H1 (cell line): ENCODE measurements around the gene FNIP2. TPM values are rescaled to one million over a fixed set of nuclear protein-coding genes. Genes with fewer than 3 reads are reported as not detected.

Experiments used
- CTCF ChIA-PET: fragments of 300-600 bp; sonication (Branson Sonifier 250); formaldehyde crosslinking; loops from one replicate; lab custom pipeline; 2021; ENCODE audit not compliant: partially characterized antibody; lab: Charles Lee
- POLR2A ChIA-PET: fragments of 300-600 bp; sonication (Branson Sonifier 250); formaldehyde crosslinking; loops from one replicate; lab custom pipeline; 2021; ENCODE audit warnings: inconsistent platforms; ENCODE audit not compliant: partially characterized antibody; lab: Charles Lee
- DNase-seq, 2 experiments: peaks; one replicate each; pipeline versions ENCODE4 v3.0.0 to v3.0.0-alpha.2; 2010 to 2022; ENCODE audit warnings: low spot score in 2 of 2, low read depth in 1 of 2, mixed read lengths in 1 of 2
- FAIRE-seq: peaks from 2 replicates; lab custom pipeline; 2011; peaks lifted over from hg19 to GRCh38; lab: Jason Lieb, UNC
- H2AFZ ChIP-seq: 2 replicates; pipeline ENCODE4 v1.8.1; 2012; ENCODE audit warnings: low read length, inconsistent platforms
- H2AK5ac ChIP-seq: 2 replicates; pipeline ENCODE4 v1.6.1; 2013; ENCODE audit warnings: low read depth, low read length
- H2BK120ac ChIP-seq: replicated peaks from 2 replicates; pipeline ENCODE3; 2013; ENCODE audit warnings: low read depth, low read length, inconsistent platforms
- H2BK12ac ChIP-seq: 2 replicates; pipeline ENCODE4 v1.6.1; 2013; ENCODE audit warnings: low read depth, low read length
- H2BK15ac ChIP-seq: 2 replicates; pipeline ENCODE4 v1.6.1; 2013; ENCODE audit warnings: low read length
- H2BK20ac ChIP-seq: 2 replicates; pipeline ENCODE4 v1.6.1; 2013; ENCODE audit warnings: low read length
- H2BK5ac ChIP-seq: 2 replicates; pipeline ENCODE4 v1.6.1; 2013; ENCODE audit warnings: low read depth, low read length
- H3K14ac ChIP-seq: 2 replicates; pipeline ENCODE4 v1.6.1; 2013; ENCODE audit warnings: inconsistent platforms; ENCODE audit not compliant: insufficient read length
- H3K18ac ChIP-seq: 2 replicates; pipeline ENCODE4 v1.6.1; 2013; ENCODE audit warnings: low read length; ENCODE audit errors: extremely low read depth
- H3K23ac ChIP-seq: 2 replicates; pipeline ENCODE4 v1.6.1; 2013; ENCODE audit warnings: inconsistent platforms; ENCODE audit not compliant: insufficient read length
- H3K23me2 ChIP-seq: 2 replicates; pipeline ENCODE4 v1.6.1; 2013; ENCODE audit warnings: low read depth, low read length
- H3K27ac ChIP-seq: 2 replicates; pipeline ENCODE4 v1.6.1; 2011; ENCODE audit warnings: low read depth, low read length, inconsistent platforms
- H3K27me3 ChIP-seq, 4 experiments: replicated peaks in 1 of 4; 1 replicate in 1 of 4; 2 replicates in 3 of 4; pipeline versions ENCODE4 v1.6.1 to v1.8.1; 2011 to 2013; ENCODE audit warnings: low read length in 3 of 4, mild to moderate bottlenecking in 3 of 4, inconsistent platforms in 2 of 4, mixed read lengths in 2 of 4, moderate library complexity in 1 of 4; ENCODE audit not compliant: control insufficient read depth in 3 of 4, insufficient read depth in 3 of 4; ENCODE audit errors: extremely low read depth in 1 of 4
- H3K36me3 ChIP-seq, 4 experiments: 2 replicates each; pipeline versions ENCODE4 v1.6.1 to v1.8.1; 2011 to 2013; ENCODE audit warnings: mild to moderate bottlenecking in 4 of 4, low read length in 3 of 4, moderate library complexity in 2 of 4, control low read depth in 1 of 4, inconsistent platforms in 1 of 4; ENCODE audit not compliant: insufficient read depth in 4 of 4, control insufficient read depth in 2 of 4
- H3K4ac ChIP-seq: replicated peaks from 2 replicates; pipeline ENCODE3; 2013; ENCODE audit warnings: low read length, low read depth, mixed read lengths, inconsistent platforms; ENCODE audit not compliant: insufficient read length
- H3K4me1 ChIP-seq, 4 experiments: replicated peaks in 1 of 4; 1 replicate in 1 of 4; 2 replicates in 3 of 4; pipeline versions ENCODE4 v1.6.1 to v1.8.1; 2011 to 2013; ENCODE audit warnings: low read length in 3 of 4, inconsistent platforms in 2 of 4, mixed read lengths in 1 of 4; ENCODE audit not compliant: insufficient read depth in 4 of 4, control insufficient read depth in 3 of 4
- H3K4me2 ChIP-seq, 2 experiments: 2 replicates each; pipeline versions ENCODE4 v1.6.1 to v1.8.1; 2011 to 2013; ENCODE audit warnings: low read depth in 2 of 2, low read length in 2 of 2, control low read depth in 1 of 2, inconsistent platforms in 1 of 2, mild to moderate bottlenecking in 1 of 2; ENCODE audit not compliant: insufficient read depth in 1 of 2
- H3K4me3 ChIP-seq, 4 experiments: fragments of 200-600, 300-600 bp in 1 of 4; sonication (generic), shearing (Covaris generic), sonication (Bioruptor Twin) in 1 of 4; 2 replicates each; pipeline versions ENCODE4 v1.5.1 to v1.8.1; 2011 to 2016; ENCODE audit warnings: low read length in 4 of 4, low read depth in 3 of 4, control low read depth in 2 of 4, inconsistent platforms in 2 of 4, mild to moderate bottlenecking in 2 of 4, mixed read lengths in 1 of 4, moderate library complexity in 1 of 4; ENCODE audit not compliant: insufficient read depth in 2 of 4; ENCODE audit errors: extremely low read depth in 1 of 4
- H3K56ac ChIP-seq: replicated peaks from 2 replicates; pipeline ENCODE3; 2013; ENCODE audit warnings: low read depth, mild to moderate bottlenecking, mixed read lengths, low read length, inconsistent platforms; ENCODE audit not compliant: insufficient read length
- H3K79me1 ChIP-seq: 2 replicates; pipeline ENCODE4 v1.6.1; 2013; ENCODE audit warnings: low read depth, low read length, control low read depth
- H3K79me2 ChIP-seq, 2 experiments: 2 replicates each; pipeline versions ENCODE4 v1.6.1 to v1.8.1; 2012 to 2013; ENCODE audit warnings: low read length in 2 of 2, mild to moderate bottlenecking in 2 of 2, inconsistent platforms in 1 of 2; ENCODE audit not compliant: insufficient read depth in 2 of 2, control insufficient read depth in 1 of 2
- H3K9ac ChIP-seq, 4 experiments: replicated peaks in 1 of 4; 1 replicate in 1 of 4; 2 replicates in 3 of 4; pipeline versions ENCODE4 v1.6.1 to v1.8.1; 2011 to 2013; ENCODE audit warnings: low read depth in 3 of 4, low read length in 3 of 4, control low read depth in 2 of 4, mild to moderate bottlenecking in 2 of 4, moderate library complexity in 2 of 4, inconsistent platforms in 1 of 4; ENCODE audit errors: extremely low read depth in 1 of 4
- H3K9me3 ChIP-seq, 2 experiments: 2 replicates each; pipeline versions ENCODE4 v1.6.1 to v1.8.1; 2012 to 2013; ENCODE audit warnings: mild to moderate bottlenecking in 2 of 2, moderate library complexity in 2 of 2, control low read depth in 1 of 2, inconsistent platforms in 1 of 2, low read depth in 1 of 2, low read length in 1 of 2, mixed read lengths in 1 of 2; ENCODE audit not compliant: insufficient read depth in 2 of 2
- H4K20me1 ChIP-seq, 2 experiments: replicated peaks in 1 of 2; 2 replicates each; pipeline versions ENCODE3 to v1.8.1; 2011 to 2013; ENCODE audit warnings: inconsistent platforms in 2 of 2, low read length in 2 of 2, mild to moderate bottlenecking in 1 of 2; ENCODE audit not compliant: insufficient read depth in 2 of 2, control insufficient read depth in 1 of 2
- H4K5ac ChIP-seq: 2 replicates; pipeline ENCODE4 v1.6.1; 2013; ENCODE audit warnings: low read length, low read depth, mixed read lengths, inconsistent platforms; ENCODE audit not compliant: insufficient read length
- H4K8ac ChIP-seq: 2 replicates; pipeline ENCODE4 v1.8.0; 2013; ENCODE audit warnings: mild to moderate bottlenecking, moderate library complexity, low read length, inconsistent platforms; ENCODE audit not compliant: insufficient read depth; ENCODE audit errors: extremely low read depth
- H4K91ac ChIP-seq: replicated peaks from 2 replicates; pipeline ENCODE3; 2013; ENCODE audit warnings: low read length, mixed read lengths, inconsistent platforms; ENCODE audit not compliant: insufficient read length
- MAFK ChIP-seq: IDR thresholded peaks from 2 replicates; pipeline ENCODE4 v1.6.1; 2012; ENCODE audit warnings: low read depth, mild to moderate bottlenecking, improper control_type of control experiment, low read length
- RAD21 ChIP-seq, 2 experiments: IDR thresholded peaks in 1 of 2; conservative IDR thresholded peaks in 1 of 2; 2 replicates each; pipeline ENCODE4 v1.6.1; 2011; ENCODE audit warnings: low read depth in 2 of 2, low read length in 2 of 2, improper control_type of control experiment in 1 of 2, inconsistent platforms in 1 of 2, mild to moderate bottlenecking in 1 of 2, moderate library complexity in 1 of 2
- TCF12 ChIP-seq: IDR thresholded peaks from 2 replicates; pipeline ENCODE4 v1.6.1; 2011; ENCODE audit warnings: low read depth, mild to moderate bottlenecking, low read length
- TEAD4 ChIP-seq: IDR thresholded peaks from 2 replicates; pipeline ENCODE4 v1.6.1; 2012; ENCODE audit warnings: low read depth, low read length, inconsistent platforms, mixed read lengths
- WGBS, 2 experiments: shearing (Covaris generic) in 1 of 2; methylation state at CpG; one replicate each; pipeline versions ENCODE4 v1.1.6 to v1.1.7; 2013 to 2015; ENCODE audit warnings: low lambda C conversion rate in 2 of 2, mixed read lengths in 2 of 2, inconsistent platforms in 1 of 2, low coverage in 1 of 2, missing lambda C conversion rate in 1 of 2; ENCODE audit not compliant: insufficient replicate concordance in 2 of 2, insufficient coverage in 1 of 2, insufficient read length in 1 of 2; ENCODE audit errors: extremely low coverage in 1 of 2, missing lambda C conversion rate in 1 of 2; 5-methylcytosine and 5-hydroxymethylcytosine counted together
- polyA plus RNA-seq, 7 experiments: library from polyadenylated mRNA; depleted of rRNA in 3 of 7; stranded (reverse) in 5 of 7; unstranded in 2 of 7; fragments of >200 nt in 5 of 7; fragments of 200-250 nt in 2 of 7; gene quantifications; 1 replicate in 5 of 7; 2 replicates in 1 of 7; 4 replicates in 1 of 7; pipeline versions ENCODE4 v1.2.1 to v1.2.3, GENCODE V29; 2011 to 2013; ENCODE audit warnings: missing spikeins in 2 of 7, mixed read lengths in 2 of 7
- total RNA-seq: library from RNA; stranded (reverse); fragmentation: NEBNext Ultra II Directional; extraction: Animal tissue kit (Norgen Biotek cat#: 25700); gene quantifications from 2 replicates; pipeline ENCODE4 v1.2.1, GENCODE V29; 2021
- TF ChIP-seq, protein P1 (sequence below), 3 experiments: IDR thresholded peaks; 1 replicate in 2 of 3; 2 replicates in 1 of 3; pipeline versions ENCODE4 v1.5.1 to v1.6.1; 2011; ENCODE audit warnings: low read length in 3 of 3, mild to moderate bottlenecking in 3 of 3, inconsistent platforms in 2 of 3, low read depth in 1 of 3, moderate library complexity in 1 of 3; ENCODE audit not compliant: insufficient read depth in 1 of 3; ENCODE audit errors: control extremely low read depth in 1 of 3

Gene FNIP2
- total and polyA plus RNA-seq, 2 of the 8 experiments (the other 6 are each of a cell fraction or from before 2014, with no cell fraction given): 4.0 to 13.0 TPM

DNA sequence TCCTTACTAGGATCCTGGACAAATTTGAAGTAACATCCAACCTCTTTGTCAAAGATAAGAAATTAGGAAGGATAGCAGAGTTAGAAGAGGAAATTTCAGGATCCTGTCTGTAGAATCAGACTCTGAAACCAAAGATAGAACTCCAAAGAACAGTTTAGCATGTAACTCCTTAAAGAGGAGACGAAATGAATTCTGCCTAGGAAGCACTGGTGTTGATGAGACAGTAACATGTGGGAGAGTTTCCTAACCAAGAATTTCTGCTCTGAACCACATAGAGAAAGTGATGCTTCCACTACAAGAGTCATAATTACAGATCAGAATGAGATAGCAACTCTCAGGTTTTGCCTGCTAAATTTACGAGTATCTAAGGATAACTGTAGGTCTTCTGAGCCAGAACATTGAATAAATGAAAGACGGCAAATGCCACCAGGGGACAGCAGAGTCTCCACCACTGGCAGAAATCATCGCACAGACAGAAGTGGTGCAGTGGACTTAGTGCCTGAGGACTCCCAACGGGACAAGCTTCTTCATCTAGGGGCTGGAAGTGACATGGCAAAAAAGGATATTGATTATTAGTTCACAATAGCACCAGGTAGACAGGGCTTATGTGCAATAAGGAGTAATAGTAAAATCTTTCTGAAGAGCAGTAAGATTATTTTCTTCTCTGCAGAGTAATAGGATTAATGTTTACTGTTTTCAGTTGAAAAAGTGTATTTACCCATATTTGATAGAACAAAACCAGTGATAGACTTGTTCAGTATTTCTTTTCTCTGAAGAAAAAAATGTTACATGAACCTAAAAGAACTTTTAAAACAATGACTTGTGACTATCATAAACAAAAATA lies 38.9 kb upstream of the FNIP2 start:
- Histone ChIP-seq H2BK20ac (no peak overlapping the region), H4K8ac (no peak overlapping the region), H4K91ac (no peak overlapping the region), H3K56ac (no peak overlapping the region), H3K9ac (no peak overlapping the region), H4K20me1 (no peaks in the 10 kb centered on the region), H3K79me1 (no peaks in the 10 kb centered on the region), H3K23ac (no peak overlapping the region), H3K23me2 (peaks cover under 1% of the 10 kb centered on the region; the same call in 1 of the 2 replicates), H3K27ac (no peak overlapping the region), H2BK12ac (no peak overlapping the region), H3K4me2 (no peak overlapping the region), H4K5ac (no peak overlapping the region), H3K4me3 (no peak overlapping the region), H2AFZ (peak overlapping the region; percentile 64; the same call in 1 of the 2 replicates), H2BK5ac (no peak overlapping the region), H3K9me3 (no peaks in the 10 kb centered on the region), H3K79me2 (no peaks in the 10 kb centered on the region), H3K27me3 (no peaks in the 10 kb centered on the region), H3K18ac (no peak overlapping the region), H3K14ac (no peak overlapping the region), H3K4ac (no peak overlapping the region), H3K36me3 (no peaks in the 10 kb centered on the region), H2AK5ac (no peak overlapping the region), H2BK15ac (no peak overlapping the region), H3K4me1 (no peaks in the 10 kb centered on the region), H2BK120ac (no peak overlapping the region)
- 75% methylated on average over 5 of the region's 5 CpGs; no CpG with 5 or more reads in 1 of the 2 experiments for WGBS, 2 experiments
- CTCF ChIA-PET: interaction anchor here (0.5 to 1.6 kb wide), 9 partner anchors 9 to 639 kb away, joined by 3 to 11 read pairs (median 3); no protein-coding TSS in a partner anchor
- POLR2A ChIA-PET: no interaction called here
- TF ChIP-seq, protein P1, sequence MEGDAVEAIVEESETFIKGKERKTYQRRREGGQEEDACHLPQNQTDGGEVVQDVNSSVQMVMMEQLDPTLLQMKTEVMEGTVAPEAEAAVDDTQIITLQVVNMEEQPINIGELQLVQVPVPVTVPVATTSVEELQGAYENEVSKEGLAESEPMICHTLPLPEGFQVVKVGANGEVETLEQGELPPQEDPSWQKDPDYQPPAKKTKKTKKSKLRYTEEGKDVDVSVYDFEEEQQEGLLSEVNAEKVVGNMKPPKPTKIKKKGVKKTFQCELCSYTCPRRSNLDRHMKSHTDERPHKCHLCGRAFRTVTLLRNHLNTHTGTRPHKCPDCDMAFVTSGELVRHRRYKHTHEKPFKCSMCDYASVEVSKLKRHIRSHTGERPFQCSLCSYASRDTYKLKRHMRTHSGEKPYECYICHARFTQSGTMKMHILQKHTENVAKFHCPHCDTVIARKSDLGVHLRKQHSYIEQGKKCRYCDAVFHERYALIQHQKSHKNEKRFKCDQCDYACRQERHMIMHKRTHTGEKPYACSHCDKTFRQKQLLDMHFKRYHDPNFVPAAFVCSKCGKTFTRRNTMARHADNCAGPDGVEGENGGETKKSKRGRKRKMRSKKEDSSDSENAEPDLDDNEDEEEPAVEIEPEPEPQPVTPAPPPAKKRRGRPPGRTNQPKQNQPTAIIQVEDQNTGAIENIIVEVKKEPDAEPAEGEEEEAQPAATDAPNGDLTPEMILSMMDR (IDR thresholded peaks at IDR 0.05; ENCODE audit: control extremely low read depth in 1 of 3, insufficient read depth in 1 of 3, low read depth in 1 of 3, low read length in 3 of 3): peak; percentile 66 to 83 (median 76)
- TF ChIP-seq MAFK (0 out of 2 replicates have a peak, but pooled peaks have one; percentile 28), TEAD4 (no peak), TCF12 (no peak), RAD21 (IDR thresholded peaks at IDR 0.05 in 1 of 2, conservative IDR thresholded peaks at IDR 0.05 in 1 of 2; ENCODE audit: low read depth in 2 of 2, low read length in 2 of 2) (peak; percentile 88 to 89)
- FAIRE-seq: no peak
- peak in 1 of 2 experiments; percentile 48 for DNase-seq
